ENCODE measurements around the gene COL4A2. TPM values are rescaled to one million over a fixed set of nuclear protein-coding genes. Genes with fewer than 3 reads are reported as not detected.

The COL4A2 gene
- total RNA-seq, 1 experiment from 2014 or later, result 74.5 TPM

- no peaks in the 10 kb centered on the region for H3K27me3 ChIP-seq (ENCODE audit: low read length)
- no peaks in the 10 kb centered on the region for H4K20me1 ChIP-seq (ENCODE audit: low read length)
- CTCF ChIA-PET, result no interaction called here
- BruUV-seq (replicated peaks), result no TSS peak
- H3K9me3 ChIP-seq (ENCODE audit: low read length), result no peaks in the 10 kb centered on the region
- no peaks in the 10 kb centered on the region for H3K79me2 ChIP-seq (ENCODE audit: low read length)
- intact Hi-C loops (cut with micrococcal nuclease), result no loop called here
- POLR2A ChIA-PET (ENCODE audit: unreplicated experiment), result interaction anchor here (0.5 kb wide), 1 partner anchor 44 kb away, joined by 3 read pairs; the partner anchor contains the start of genes COL4A1 and COL4A2
- peaks cover 10% of the 10 kb centered on the region for H3K4me1 ChIP-seq (ENCODE audit: insufficient read depth, low read length)
- H3K9me2 ChIP-seq (replicated peaks; ENCODE audit: low read length), result no peaks in the 10 kb centered on the region
- no peak overlapping the region for H3K4me2 ChIP-seq (ENCODE audit: low read length)
- H3K36me3 ChIP-seq (ENCODE audit: low read depth, low read length), result no peaks in the 10 kb centered on the region
- DNase-seq (no peak), ATAC-seq (no peak)
- no peak overlapping the region for H3K27ac ChIP-seq (ENCODE audit: low read length)
- no peak overlapping the region for H2AFZ ChIP-seq (ENCODE audit: low read length)
- H3K4me3 ChIP-seq (ENCODE audit: low read length), result no peak overlapping the region
- H3F3A ChIP-seq (ENCODE audit: low read length, unreplicated experiment), result no peaks in the 10 kb centered on the region
- H3K9ac ChIP-seq (ENCODE audit: low read length), result no peak overlapping the region
- TF ChIP-seq EZH2phosphoT487 (IDR thresholded peaks at IDR 0.05; ENCODE audit: borderline replicate concordance, low read length) (no peak), EZH2 (IDR thresholded peaks at IDR 0.05; ENCODE audit: low read length, unreplicated experiment) (no peak), CTCF (conservative IDR thresholded peaks at IDR 0.05; ENCODE audit: low read depth, low read length) (no peak)
Measured at GRCh38 chr13:110262508-110263291, 44.4 kb upstream of the COL4A2 start.

GRCh38 chr13:110263404-110263803, 43.7 kb upstream of the COL4A2 start:
- DNase-seq (no peak), ATAC-seq (no peak)
- no peaks in the 10 kb centered on the region for H3K79me2 ChIP-seq (ENCODE audit: low read length)
- CTCF ChIA-PET, result interaction anchor here (0.8 kb wide), 1 partner anchor 16 kb away, joined by 4 read pairs; no protein-coding TSS in a partner anchor
- POLR2A ChIA-PET (ENCODE audit: unreplicated experiment), result interaction anchor here (0.5 kb wide), 1 partner anchor 43 kb away, joined by 3 read pairs; the partner anchor contains the start of genes COL4A1 and COL4A2
- H4K20me1 ChIP-seq (ENCODE audit: low read length), result no peaks in the 10 kb centered on the region
- H3K4me1 ChIP-seq (ENCODE audit: insufficient read depth, low read length), result peaks cover 10% of the 10 kb centered on the region
- H3K9me2 ChIP-seq (replicated peaks; ENCODE audit: low read length), result no peaks in the 10 kb centered on the region
- no peaks in the 10 kb centered on the region for H3F3A ChIP-seq (ENCODE audit: low read length, unreplicated experiment)
- H3K4me3 ChIP-seq (ENCODE audit: low read length), result no peak overlapping the region
- no peaks in the 10 kb centered on the region for H3K9me3 ChIP-seq (ENCODE audit: low read length)
- no peaks in the 10 kb centered on the region for H3K27me3 ChIP-seq (ENCODE audit: low read length)
- no TSS peak for BruUV-seq (replicated peaks)
- no peaks in the 10 kb centered on the region for H3K36me3 ChIP-seq (ENCODE audit: low read depth, low read length)
- no peak for TF ChIP-seq EZH2 (IDR thresholded peaks at IDR 0.05; ENCODE audit: low read length, unreplicated experiment)
- no peak for TF ChIP-seq EZH2phosphoT487 (IDR thresholded peaks at IDR 0.05; ENCODE audit: borderline replicate concordance, low read length)
- no peak for TF ChIP-seq CTCF (conservative IDR thresholded peaks at IDR 0.05; ENCODE audit: low read depth, low read length)
- H3K27ac ChIP-seq (ENCODE audit: low read length), result no peak overlapping the region
- H3K9ac ChIP-seq (ENCODE audit: low read length), result no peak overlapping the region
- intact Hi-C loops (cut with micrococcal nuclease), result no loop called here
- H2AFZ ChIP-seq (ENCODE audit: low read length), result no peak overlapping the region
- H3K4me2 ChIP-seq (ENCODE audit: low read length), result no peak overlapping the region

- no TSS peak for BruUV-seq (replicated peaks)
- no peaks in the 10 kb centered on the region for H3K9me2 ChIP-seq (replicated peaks; ENCODE audit: low read length)
- no peaks in the 10 kb centered on the region for H4K20me1 ChIP-seq (ENCODE audit: low read length)
- intact Hi-C loops (cut with micrococcal nuclease), result no loop called here
- ChIA-PET POLR2A (ENCODE audit: unreplicated experiment) (no interaction called here), CTCF (interaction anchor here (0.8 kb wide), 1 partner anchor 16 kb away, joined by 4 read pairs; no protein-coding TSS in a partner anchor)
- no peak for TF ChIP-seq EZH2phosphoT487 (IDR thresholded peaks at IDR 0.05; ENCODE audit: borderline replicate concordance, low read length)
- TF ChIP-seq CTCF (conservative IDR thresholded peaks at IDR 0.05; ENCODE audit: low read depth, low read length), result no peak
- TF ChIP-seq EZH2 (IDR thresholded peaks at IDR 0.05; ENCODE audit: low read length, unreplicated experiment), result no peak
- ATAC-seq (no peak), DNase-seq (no peak)
- no peaks in the 10 kb centered on the region for H3F3A ChIP-seq (ENCODE audit: low read length, unreplicated experiment)
- no peak overlapping the region for H3K4me3 ChIP-seq (ENCODE audit: low read length)
- H3K9me3 ChIP-seq (ENCODE audit: low read length), result no peaks in the 10 kb centered on the region
- no peak overlapping the region for H3K4me2 ChIP-seq (ENCODE audit: low read length)
- no peak overlapping the region for H3K27ac ChIP-seq (ENCODE audit: low read length)
- H3K4me1 ChIP-seq (ENCODE audit: insufficient read depth, low read length), result peaks cover 9% of the 10 kb centered on the region
- H3K79me2 ChIP-seq (ENCODE audit: low read length), result no peaks in the 10 kb centered on the region
- H3K9ac ChIP-seq (ENCODE audit: low read length), result no peak overlapping the region
- H3K36me3 ChIP-seq (ENCODE audit: low read depth, low read length), result no peaks in the 10 kb centered on the region
- no peaks in the 10 kb centered on the region for H3K27me3 ChIP-seq (ENCODE audit: low read length)
- H2AFZ ChIP-seq (ENCODE audit: low read length), result no peak overlapping the region
Measured at GRCh38 chr13:110263888-110264287, 43.2 kb upstream of the COL4A2 start.
